Measurements from ENCODE around the gene GUCY1A1.

Gene GUCY1A1

GRCh38 chr4:155666344-155667221 lies at the start of gene GUCY1A1:
Gene GUCY1A1, plus strand, starts transcription at chr4:155666848. Its CDS starts 30,020 bp downstream, at chr4:155696868.
- intact Hi-C loops (cut with micrococcal nuclease) = loop anchor here (10.0 kb wide), 1 partner anchor 88 kb away; the partner anchor contains the start of gene GUCY1B1
- peaks cover 7% of the 10 kb centered on the region for H3K36me3 Mint-ChIP-seq (ENCODE audit: low read depth)
- peaks cover 35% of the 10 kb centered on the region for H3K27me3 Mint-ChIP-seq
- peak within 1 kb of the TSS; percentile 81 for H3K4me3 Mint-ChIP-seq
- peaks cover 30% of the 10 kb centered on the region for H3K4me1 Mint-ChIP-seq (ENCODE audit: low read depth)
- no peaks in the 10 kb centered on the region for H3K9me3 Mint-ChIP-seq
- H3K27ac Mint-ChIP-seq = peak within 1 kb of the TSS; percentile 20

DNA sequence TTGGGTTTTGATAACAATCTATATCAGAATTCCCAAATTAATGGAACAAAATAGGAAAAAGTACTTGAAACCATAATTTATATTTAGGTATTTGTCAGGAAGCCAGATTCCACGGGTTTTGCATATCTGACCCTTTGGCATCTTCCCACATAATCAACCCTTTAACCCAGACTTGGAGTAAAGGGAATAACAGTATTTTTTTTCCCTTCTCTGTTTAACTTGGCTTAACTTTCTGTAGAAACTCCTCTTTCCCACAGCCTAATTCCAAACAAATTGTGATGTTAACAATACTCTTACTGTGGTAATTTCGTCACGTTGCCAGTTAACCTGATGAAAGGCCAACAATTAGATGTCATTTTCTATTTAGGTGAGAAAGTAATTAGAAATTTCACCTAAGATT lies 49.4 kb upstream of the GUCY1A1 start:
- Mint-ChIP-seq H3K36me3 (ENCODE audit: low read depth) (no peaks in the 10 kb centered on the region), H3K4me1 (ENCODE audit: low read depth) (peaks cover 15% of the 10 kb centered on the region), H3K4me3 (no peak overlapping the region), H3K27me3 (peaks cover 2% of the 10 kb centered on the region), H3K27ac (no peak overlapping the region), H3K9me3 (no peaks in the 10 kb centered on the region)
- intact Hi-C loops (cut with micrococcal nuclease) = no loop called here

GRCh38 chr4:155618183-155618838 lies 48.3 kb upstream of the GUCY1A1 start:
- Mint-ChIP-seq H3K36me3 (ENCODE audit: low read depth) (no peaks in the 10 kb centered on the region), H3K4me1 (ENCODE audit: low read depth) (peaks cover 15% of the 10 kb centered on the region), H3K27me3 (peaks cover 2% of the 10 kb centered on the region), H3K4me3 (no peak overlapping the region), H3K9me3 (no peaks in the 10 kb centered on the region), H3K27ac (peak overlapping the region; percentile 37)
- intact Hi-C loops (cut with micrococcal nuclease) = no loop called here

DNA sequence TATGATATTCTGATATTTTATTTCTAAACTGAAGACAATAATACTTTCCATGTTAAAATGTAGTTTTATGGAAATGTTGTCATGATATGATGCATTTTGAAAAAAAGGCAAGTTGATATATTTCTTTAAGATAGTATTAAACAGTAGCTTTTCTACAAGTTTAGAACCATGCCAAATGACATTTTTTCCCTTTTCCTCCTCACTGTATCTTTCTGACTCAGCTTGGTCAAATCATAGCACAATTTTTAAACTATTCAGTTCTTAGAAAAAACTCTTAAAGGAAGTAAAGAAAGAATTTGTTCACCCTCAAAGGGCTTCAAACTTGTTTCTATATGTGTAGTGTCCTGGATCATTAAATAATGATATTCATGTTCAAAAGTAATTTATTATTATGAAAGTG lies 46.0 kb upstream of the GUCY1A1 start:
- Mint-ChIP-seq H3K27ac (no peak overlapping the region), H3K9me3 (no peaks in the 10 kb centered on the region), H3K4me1 (ENCODE audit: low read depth) (peaks cover 5% of the 10 kb centered on the region), H3K36me3 (ENCODE audit: low read depth) (no peaks in the 10 kb centered on the region), H3K4me3 (no peak overlapping the region), H3K27me3 (no peaks in the 10 kb centered on the region)
- intact Hi-C loops (cut with micrococcal nuclease) = no loop called here

GRCh38 chr4:155624478-155624877 lies 42.2 kb upstream of the GUCY1A1 start:
- no peaks in the 10 kb centered on the region for H3K36me3 Mint-ChIP-seq (ENCODE audit: low read depth)
- H3K4me1 Mint-ChIP-seq (ENCODE audit: low read depth) = no peaks in the 10 kb centered on the region

DNA sequence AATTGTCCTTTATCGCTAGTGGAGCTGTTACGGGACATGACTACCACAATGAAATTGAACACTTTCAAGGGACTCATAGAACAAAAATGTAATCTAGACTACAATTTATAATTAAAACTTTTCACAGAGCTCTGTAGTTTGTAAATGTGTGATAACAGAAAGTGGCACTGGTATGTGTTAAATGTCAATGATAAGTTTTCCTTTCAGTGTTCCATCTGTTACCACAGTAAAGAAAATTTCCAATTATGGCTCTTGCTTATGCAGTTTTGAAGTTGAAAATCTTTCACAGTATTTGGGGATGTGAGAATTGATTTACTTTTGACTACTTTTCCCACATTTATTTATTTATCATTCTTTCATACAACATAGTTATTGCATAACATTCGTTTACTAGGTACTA lies 40.1 kb upstream of the GUCY1A1 start:
- H3K4me1 Mint-ChIP-seq (ENCODE audit: low read depth) = no peaks in the 10 kb centered on the region
- no peak overlapping the region for H3K4me3 Mint-ChIP-seq
- H3K27ac Mint-ChIP-seq = no peak overlapping the region
- H3K27me3 Mint-ChIP-seq = no peaks in the 10 kb centered on the region
- H3K9me3 Mint-ChIP-seq = no peaks in the 10 kb centered on the region
- no peaks in the 10 kb centered on the region for H3K36me3 Mint-ChIP-seq (ENCODE audit: low read depth)
- intact Hi-C loops (cut with micrococcal nuclease) = no loop called here

More at GRCh38 chr4:155624478-155624877, 42.2 kb upstream of the GUCY1A1 start:
- Mint-ChIP-seq H3K27me3 (no peaks in the 10 kb centered on the region), H3K27ac (no peak overlapping the region), H3K4me3 (no peak overlapping the region), H3K9me3 (no peaks in the 10 kb centered on the region)
- intact Hi-C loops (cut with micrococcal nuclease) = no loop called here

- Mint-ChIP-seq H3K27ac (no peak overlapping the region), H3K4me1 (ENCODE audit: low read depth) (no peaks in the 10 kb centered on the region), H3K36me3 (ENCODE audit: low read depth) (no peaks in the 10 kb centered on the region), H3K4me3 (no peak overlapping the region), H3K27me3 (no peaks in the 10 kb centered on the region), H3K9me3 (no peaks in the 10 kb centered on the region)
- intact Hi-C loops (cut with micrococcal nuclease) = no loop called here
These were observed 37.3 kb upstream of the GUCY1A1 start for GRCh38 chr4:155629183-155629825.

DNA sequence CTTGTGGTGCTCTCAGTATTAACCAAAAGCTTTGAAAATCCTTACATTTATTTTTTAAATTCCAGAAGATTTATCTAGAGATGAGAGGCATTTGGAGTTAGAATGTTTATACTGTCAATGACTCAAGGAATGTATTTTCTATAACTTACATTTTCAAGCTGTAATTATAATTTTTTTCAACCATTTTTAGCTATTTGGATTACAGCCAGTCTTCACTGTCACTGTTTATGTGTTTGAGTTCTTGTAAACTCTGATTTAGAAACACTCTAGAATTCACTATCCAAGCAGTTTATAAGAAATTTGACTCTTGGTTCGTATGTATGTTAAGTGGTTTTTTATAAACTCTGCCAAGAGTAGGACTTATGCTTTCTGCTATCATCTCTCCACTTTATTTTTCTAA lies 36.7 kb upstream of the GUCY1A1 start:
- intact Hi-C loops (cut with micrococcal nuclease) = no loop called here
- H3K27ac Mint-ChIP-seq = no peak overlapping the region

DNA sequence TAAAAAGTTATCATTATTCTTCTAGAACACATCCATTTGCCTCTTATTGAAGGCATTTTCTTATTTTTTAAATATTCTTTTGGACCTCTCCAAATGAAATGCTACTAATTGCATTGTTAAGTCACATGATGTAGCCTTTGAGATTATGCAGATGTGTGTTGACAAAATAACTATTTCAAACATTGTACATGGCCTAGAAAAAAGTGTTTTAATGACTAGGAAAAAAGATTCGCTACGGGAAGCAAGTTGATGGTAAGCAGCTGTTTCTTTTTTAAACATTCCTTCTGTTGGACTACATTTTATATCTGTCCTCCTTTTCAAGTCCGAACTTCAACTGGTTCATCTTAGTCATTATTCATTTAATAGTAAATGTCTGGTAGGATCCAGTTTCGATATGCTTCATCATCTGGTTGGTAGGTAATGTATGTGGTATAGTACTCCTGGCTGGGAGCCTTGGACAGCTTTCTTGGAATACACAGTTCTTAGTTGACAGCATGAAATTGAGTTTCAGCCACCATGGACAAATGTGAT lies 34.3 kb upstream of the GUCY1A1 start:
- H3K36me3 Mint-ChIP-seq (ENCODE audit: low read depth) = no peaks in the 10 kb centered on the region
- intact Hi-C loops (cut with micrococcal nuclease) = no loop called here
- no peaks in the 10 kb centered on the region for H3K4me1 Mint-ChIP-seq (ENCODE audit: low read depth)
- no peak overlapping the region for H3K27ac Mint-ChIP-seq
- H3K9me3 Mint-ChIP-seq = no peaks in the 10 kb centered on the region
- H3K27me3 Mint-ChIP-seq = no peaks in the 10 kb centered on the region
- no peak overlapping the region for H3K4me3 Mint-ChIP-seq

More for the DNA sequence above, 36.7 kb upstream of the GUCY1A1 start:
- no peaks in the 10 kb centered on the region for H3K9me3 Mint-ChIP-seq
- no peaks in the 10 kb centered on the region for H3K36me3 Mint-ChIP-seq (ENCODE audit: low read depth)
- no peak overlapping the region for H3K4me3 Mint-ChIP-seq
- no peaks in the 10 kb centered on the region for H3K27me3 Mint-ChIP-seq
- no peaks in the 10 kb centered on the region for H3K4me1 Mint-ChIP-seq (ENCODE audit: low read depth)

DNA sequence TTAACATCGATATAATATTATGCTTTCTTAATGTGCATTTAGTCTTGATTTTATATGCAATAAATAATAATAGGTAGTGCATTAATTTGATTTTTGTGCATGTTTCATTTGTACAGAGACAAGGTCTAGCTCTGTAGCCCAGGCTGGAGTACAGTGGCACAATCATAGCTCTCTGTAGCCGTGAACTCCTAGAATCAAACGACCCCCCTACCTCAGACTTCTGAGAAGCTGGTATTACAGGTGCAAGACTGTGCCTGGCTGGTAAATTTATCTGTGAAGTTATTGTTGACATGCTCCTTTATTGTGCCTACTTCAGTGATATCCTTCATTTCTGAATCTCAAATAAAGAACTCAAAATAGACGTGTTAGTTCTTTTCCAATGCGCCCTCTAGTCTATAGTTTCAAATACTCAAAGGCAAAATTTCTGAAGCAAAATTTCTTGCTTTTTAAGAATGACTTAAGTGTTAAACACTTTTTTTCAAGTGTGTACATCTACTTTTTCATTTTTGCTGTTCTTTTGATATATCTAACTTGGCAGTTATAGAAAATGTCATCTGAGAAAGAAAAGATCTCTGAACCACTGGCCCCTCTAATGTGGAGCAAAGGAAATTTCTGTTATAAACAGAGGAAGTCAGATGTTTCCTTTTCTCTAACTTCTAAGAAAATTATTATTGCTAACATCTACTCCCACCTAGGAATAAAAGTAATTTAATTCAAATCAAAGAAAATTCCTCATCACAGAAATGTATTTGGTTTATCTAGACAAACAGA lies 28.3 kb upstream of the GUCY1A1 start:
- Mint-ChIP-seq H3K4me3 (no peak overlapping the region), H3K9me3 (no peaks in the 10 kb centered on the region), H3K27ac (peak overlapping the region; percentile 92), H3K27me3 (no peaks in the 10 kb centered on the region), H3K36me3 (ENCODE audit: low read depth) (no peaks in the 10 kb centered on the region), H3K4me1 (ENCODE audit: low read depth) (peaks cover 29% of the 10 kb centered on the region)
- intact Hi-C loops (cut with micrococcal nuclease) = loop anchor here (5.0 kb wide), 1 partner anchor 39 kb away; no protein-coding TSS in a partner anchor

DNA sequence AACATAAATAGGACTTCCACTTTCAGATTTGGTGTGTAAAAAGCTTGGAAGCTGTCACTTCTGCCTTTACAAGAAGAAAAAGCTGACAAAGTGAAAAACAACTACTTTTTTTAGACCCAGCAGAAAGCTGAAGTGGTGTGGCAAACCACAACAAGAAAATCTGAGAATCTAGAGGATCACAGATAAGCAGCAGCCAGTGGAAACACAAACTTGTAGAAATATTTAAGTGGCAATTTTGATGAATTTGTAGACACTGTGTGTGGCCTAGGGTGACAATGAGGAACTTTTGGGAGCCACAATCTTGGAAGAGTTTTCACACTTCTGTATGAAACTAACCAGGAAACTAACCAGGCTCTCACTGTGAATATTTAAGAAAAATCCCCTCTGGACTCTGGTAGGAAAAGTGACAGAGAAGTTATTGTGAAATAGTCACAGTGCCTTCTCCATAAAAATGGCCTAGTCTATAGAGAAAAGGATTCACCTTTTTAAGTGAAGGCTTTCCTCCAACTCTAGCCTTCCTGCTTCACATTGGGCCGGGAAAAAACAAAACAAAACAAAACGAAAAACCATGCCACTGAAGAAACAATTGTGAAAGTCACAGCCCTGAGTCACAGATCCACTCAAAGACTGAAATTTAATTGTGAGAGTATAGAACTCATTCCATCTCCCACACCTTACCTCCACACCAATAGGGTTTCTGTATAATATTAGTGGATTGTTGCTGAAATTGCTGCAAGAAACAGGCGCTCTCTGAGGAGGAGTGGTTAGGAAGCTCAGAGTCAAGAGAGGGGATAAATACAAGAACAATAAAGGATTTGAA lies 26.7 kb upstream of the GUCY1A1 start:
- Mint-ChIP-seq H3K27me3 (no peaks in the 10 kb centered on the region), H3K36me3 (ENCODE audit: low read depth) (no peaks in the 10 kb centered on the region), H3K9me3 (no peaks in the 10 kb centered on the region), H3K27ac (peak overlapping the region; percentile 92), H3K4me3 (peak overlapping the region; percentile 52), H3K4me1 (ENCODE audit: low read depth) (peaks cover 41% of the 10 kb centered on the region)
- intact Hi-C loops (cut with micrococcal nuclease) = loop anchor here (5.0 kb wide), 1 partner anchor 37 kb away; no protein-coding TSS in a partner anchor

DNA sequence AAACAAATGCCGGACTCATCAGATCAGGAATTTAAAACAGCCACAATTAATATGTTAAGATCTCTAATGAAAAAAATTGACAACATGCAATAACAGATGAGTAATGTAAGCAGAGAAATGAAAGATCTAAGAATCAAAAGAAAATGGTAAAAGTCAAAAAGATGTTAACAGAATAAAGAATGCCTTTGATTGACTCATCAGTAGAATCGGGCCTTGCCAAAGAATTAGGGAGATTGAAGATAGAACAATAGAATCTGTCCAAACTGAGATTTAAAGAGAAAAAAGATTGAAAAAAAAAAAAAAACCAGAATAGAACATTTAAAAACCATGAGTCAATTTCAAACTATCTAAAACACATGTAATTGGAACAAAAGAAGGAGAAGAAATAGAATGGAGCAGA lies 25.9 kb upstream of the GUCY1A1 start:
- intact Hi-C loops (cut with micrococcal nuclease) = no loop called here
- H3K4me3 Mint-ChIP-seq = peak overlapping the region; percentile 18
- H3K9me3 Mint-ChIP-seq = no peaks in the 10 kb centered on the region
- peaks cover 41% of the 10 kb centered on the region for H3K4me1 Mint-ChIP-seq (ENCODE audit: low read depth)
- H3K27ac Mint-ChIP-seq = peak overlapping the region; percentile 92
- no peaks in the 10 kb centered on the region for H3K36me3 Mint-ChIP-seq (ENCODE audit: low read depth)
- H3K27me3 Mint-ChIP-seq = no peaks in the 10 kb centered on the region

Data from dendritic cell treated with granulocyte-macrophage colony-stimulating factor and Interleukin-4, amounts not matched to agents 40 ng/mL and 50 ng/mL, for 4 days (primary cell).